GM19438 (cell line): ENCODE data around the gene SLC25A20.
"Not testable (repeated sequence)": the region's sequence is repeated elsewhere in the genome, so short reads cannot be mapped to it uniquely, and the experiment has no call there.

Experiments used
- ATAC-seq: cut with Tn5 transposase; IDR thresholded peaks from one replicate; pipeline ENCODE4 v1.9.1; 2021; ENCODE audit warnings: low read depth; ENCODE audit not compliant: unreplicated experiment

SLC25A20 gene, protein sequence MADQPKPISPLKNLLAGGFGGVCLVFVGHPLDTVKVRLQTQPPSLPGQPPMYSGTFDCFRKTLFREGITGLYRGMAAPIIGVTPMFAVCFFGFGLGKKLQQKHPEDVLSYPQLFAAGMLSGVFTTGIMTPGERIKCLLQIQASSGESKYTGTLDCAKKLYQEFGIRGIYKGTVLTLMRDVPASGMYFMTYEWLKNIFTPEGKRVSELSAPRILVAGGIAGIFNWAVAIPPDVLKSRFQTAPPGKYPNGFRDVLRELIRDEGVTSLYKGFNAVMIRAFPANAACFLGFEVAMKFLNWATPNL

DNA sequence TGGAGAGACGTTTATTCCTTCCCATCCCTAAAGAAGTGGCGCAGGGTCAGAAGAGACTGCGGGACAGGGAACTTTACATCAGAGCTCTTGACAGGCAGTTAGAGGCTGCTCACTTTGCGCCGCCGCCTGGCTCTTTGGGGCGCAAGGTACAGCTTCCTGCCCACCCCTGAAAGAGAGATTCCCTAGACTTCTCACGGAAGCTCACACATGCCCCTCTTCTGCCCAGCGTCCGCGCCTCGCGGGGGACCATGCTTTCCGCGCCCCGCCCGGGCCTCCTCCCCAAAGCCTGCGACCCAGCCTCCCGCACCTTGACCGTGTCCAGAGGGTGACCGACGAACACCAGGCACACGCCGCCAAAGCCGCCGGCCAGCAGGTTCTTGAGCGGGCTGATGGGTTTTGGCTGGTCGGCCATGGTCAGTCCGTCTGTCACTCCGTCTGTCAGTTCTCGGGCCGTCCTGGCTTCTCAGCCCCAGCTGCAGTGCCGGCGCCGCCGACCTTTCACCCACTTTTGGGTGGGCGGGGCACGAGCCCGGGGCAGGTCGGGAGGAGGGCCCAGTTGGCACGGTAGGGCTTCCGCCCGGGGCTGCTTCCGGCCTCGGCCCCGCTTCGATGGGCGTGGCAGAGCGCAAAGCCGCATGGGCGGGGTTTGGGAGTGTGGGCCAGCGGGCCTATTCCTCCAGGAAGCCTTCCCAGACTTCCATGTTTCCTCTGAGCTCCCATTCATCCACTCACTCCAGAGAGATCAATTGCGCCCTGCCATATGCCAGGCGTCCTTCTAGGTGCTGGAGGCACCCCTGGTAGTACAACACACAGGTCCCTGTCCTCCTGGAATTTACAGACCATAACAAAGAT lies at the start of gene SLC25A20:
TSS of gene SLC25A20 (minus strand) at position 500 of the 852 bp plus-strand sequence. CDS start at position 412, 88 bp downstream.
- peak; percentile 92 for ATAC-seq

DNA sequence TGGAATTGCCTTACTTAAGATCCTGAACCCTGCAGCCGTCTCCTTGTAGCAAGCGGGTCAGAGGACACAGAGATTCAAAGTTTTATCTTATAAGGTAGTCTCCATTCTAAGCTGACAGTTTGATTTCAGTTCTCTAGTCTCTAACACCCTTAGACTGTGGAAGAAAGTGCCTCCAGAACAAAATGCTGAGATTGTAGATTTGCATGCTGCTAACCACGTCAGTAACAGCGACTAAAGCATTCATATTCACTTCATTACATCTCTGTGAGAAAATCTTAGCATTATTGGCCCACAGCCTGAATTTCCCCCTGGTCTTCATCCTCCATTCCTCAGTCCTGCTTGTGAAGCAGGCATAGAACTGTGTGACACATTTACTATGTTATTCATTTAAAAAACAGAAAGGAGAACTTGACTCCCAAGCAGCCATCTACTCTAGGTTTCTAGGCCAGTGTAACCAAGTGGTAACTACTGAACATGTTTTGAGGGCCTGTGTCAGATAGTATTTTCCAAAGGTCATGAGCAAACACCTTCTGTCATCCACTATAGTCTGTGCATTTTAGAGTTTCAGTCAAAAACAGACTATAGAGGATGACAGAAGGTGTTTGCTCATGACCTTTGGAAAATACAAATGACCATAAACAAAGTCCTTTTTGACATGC lies 47.3 kb upstream of the SLC25A20 start:
- ATAC-seq = no peak

DNA sequence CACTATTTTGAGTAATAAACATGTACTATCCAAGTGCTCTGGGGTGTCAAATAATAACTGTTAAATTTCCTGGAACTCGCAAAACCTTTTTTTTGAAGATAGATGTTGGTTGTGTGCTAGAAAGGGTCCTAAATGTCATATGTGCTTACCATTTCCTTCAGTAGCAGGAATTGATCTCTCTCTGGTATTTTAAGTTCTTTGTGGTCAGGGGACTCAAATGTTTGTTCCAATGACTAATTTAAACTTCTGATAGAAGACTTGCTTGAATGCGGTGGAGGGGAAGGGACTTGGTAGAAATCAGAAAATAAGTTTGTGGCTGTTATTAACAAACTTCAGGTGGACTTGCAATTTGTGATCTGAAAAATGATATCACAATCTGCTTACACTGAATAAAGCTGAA lies 46.8 kb upstream of the SLC25A20 start:
- ATAC-seq = no peak

DNA sequence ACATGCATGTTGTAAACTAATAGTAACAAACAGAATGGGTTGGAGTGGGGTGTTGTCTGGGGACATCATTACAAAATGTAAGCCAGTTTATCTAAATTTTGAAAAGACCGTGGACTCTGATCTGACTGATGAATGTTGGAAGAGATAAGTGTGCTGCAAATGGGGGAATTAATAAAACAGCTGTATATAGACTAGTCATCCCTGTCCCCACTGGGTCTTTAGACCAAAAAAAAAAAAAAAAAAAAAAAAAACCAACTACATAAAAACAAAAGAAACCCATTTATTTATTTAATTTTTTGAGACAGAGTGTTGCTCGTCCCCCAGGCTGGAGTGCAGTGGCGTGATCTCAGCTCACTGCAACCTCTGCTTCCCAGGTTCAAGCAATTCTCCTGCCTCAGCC lies 40.0 kb upstream of the SLC25A20 start:
- ATAC-seq = no peak

DNA sequence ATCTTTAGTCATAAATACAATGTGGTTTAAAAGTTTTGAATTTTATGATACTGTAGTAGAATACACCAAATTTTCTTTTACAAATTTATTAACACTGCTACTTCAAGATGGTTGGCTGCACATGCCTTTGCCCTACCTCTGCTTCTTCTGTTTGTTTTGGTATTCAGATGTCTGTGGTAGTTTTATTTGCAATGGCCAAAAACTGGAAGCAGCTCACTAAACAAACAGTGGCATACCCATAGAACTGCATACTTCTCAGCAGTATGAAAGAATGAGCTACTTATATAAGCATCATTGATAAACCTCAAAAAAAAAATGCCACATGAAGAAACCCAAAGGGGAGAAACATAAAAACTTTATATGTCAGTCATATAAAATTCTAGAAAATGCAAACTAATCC lies 39.5 kb upstream of the SLC25A20 start:
- no peak for ATAC-seq

DNA sequence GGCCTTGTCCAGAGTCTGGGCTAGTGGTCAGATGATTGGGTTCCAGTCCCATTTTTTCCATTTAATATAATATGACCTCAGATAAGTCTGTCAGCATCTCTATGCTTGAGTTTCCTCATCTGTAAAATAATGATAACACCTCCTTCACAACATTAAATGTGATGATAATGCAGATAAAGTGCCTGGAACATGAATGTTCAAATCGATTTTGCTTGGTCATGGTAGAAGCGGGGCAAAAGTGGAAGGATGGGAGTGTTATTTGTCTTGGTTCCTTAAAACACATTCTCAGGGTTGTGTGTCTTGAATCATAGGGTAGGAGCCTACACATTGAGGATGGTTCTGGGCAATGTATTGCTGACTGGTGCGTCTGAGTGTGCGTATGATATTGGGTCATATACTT lies 36.8 kb upstream of the SLC25A20 start:
- ATAC-seq = no peak

DNA sequence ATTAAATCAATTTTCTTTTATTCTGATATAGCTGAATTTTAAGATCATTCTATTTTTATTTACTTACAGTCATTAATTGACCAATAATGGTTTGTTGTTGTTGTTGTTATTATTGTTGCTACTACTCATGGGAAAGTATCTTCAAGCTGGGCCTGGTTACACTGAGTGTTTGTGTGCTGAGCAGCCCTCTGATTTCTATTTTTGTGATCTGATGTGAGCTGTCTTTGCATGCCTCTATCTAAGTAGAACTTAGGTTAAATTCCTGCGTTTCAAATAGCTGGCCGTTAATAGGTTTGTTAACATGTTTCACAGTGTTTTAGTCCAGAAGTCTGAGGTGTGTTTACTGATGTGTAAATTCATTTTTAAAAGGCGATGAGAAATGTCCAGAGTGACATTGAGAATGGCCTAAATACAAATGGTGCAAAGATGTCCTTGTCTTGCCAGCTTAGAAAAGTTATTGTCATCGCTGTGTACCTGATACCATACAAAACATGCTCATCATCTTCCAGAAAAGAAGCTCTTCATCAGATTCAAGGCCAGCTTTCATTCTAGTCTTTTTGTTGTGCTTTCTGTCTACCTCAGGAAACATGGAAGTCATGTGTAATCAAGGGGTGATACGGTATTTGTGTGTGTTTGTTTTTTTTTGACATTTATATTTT lies 35.8 kb upstream of the SLC25A20 start:
- ATAC-seq = no peak

DNA sequence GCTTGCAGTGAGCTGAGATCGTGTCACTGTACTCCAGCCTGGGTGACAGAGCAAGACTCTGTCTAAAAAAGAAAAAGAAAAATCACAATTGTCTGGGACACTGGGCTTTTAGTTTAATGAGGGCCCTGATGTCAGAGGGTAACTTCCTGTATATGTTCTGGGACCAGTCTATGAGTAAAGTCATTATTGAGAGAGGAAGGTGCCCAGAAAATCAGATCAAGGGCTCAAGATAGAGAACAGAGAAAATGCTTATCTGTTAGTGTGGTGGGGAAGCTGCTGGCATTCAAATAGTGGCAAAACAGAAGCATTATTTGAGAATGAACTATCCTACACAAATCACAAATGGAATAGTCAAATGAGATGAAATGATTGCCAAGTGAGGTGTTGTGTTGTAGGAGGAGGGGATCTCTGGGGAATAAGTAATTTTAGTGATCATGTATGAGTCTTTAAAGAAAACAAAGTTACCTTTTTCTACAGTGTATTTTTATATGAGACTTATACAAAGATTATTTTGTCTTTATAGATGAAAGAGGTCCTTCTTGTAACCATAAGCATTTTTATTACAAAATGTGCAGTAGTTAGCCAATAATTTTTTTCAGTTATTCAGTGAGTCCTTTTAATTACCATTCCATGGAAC lies 33.4 kb upstream of the SLC25A20 start:
- ATAC-seq = no peak

DNA sequence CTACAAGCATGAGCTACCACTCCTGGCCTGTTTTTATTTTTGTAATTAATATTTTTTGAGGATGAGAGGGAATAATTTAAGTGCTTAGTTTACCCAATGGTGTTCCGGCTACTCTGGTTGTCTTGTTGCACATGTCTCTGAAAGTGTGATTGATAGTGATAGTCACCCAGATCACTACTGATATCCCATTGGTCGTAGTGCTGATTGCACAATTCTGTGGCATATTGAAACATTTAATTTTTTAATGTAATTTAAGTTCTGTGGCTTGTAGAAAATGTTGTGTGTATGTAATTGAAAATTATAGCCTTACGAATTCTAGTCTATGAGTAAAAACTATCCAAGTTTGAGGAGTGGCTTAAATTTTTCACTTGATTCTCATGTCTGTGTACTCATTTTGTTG lies 31.9 kb upstream of the SLC25A20 start:
- no peak for ATAC-seq

DNA sequence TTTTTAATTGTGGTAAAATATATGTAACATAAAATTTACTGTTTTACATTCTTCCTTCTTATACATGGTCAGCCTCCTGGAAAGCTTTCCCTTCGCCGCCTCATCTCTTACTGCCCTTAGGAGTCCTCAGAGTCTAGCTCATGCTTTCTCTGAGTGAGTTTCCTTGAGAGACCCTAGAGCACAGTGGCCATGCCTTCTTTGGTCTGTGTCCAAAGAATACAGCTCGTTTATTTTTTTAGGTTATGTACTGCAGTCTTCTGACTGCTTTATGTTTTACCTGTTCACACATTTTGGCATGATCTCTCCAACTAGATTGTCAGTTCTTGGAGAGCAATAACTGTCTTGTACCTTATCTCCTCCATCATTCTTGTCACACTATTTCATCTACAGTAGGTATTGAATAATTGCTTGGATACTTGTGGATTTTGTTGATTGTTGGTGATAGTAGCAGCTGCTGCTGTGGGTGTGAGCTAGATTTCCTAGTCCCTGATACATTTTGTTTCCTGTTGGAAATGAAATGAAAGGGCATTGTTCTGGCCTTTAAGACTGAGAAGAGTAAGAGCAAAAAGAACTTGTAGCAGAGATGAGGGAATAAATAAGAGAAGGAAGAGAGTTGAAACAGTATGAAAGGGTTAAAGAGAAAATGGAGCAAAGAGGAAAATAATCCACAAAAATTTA lies 30.8 kb upstream of the SLC25A20 start:
- no peak for ATAC-seq

DNA sequence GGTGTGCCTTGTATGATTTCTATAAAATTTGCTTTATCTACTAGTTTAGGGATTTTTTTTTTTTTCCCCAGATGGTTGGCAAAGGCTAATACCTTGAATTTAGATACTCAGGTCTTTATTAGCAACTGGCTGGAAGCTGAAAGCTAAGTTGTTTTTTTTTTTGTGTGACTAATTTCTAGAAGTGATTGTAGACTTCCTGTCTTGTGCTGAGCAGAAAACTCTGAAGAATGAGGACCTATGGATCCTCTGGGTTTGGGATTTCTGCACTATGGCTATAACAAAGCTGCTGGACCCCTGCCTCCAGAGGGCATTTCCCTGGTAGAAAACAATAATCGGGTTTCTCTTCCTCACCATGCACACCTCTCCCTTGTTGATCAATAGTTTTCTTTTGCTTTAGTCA lies 30.0 kb upstream of the SLC25A20 start:
- no peak for ATAC-seq

DNA sequence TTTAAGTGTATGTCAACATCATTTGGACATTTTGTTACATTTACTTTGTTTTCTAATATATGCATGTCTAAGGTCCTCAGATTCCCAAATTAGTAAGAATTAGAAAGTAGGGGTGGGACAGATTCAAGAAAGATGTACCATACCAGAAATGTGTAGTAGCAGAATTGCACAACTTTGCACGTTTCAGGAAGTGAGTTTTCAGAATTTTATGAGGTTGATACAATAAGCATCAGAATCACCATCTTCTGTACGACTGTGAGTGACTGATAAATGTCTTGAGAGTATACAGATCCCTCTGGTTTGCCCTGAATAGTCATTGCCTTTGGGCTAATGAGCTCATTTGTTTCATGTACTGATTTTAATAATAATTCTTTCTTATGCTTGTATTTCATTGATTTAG lies 29.2 kb upstream of the SLC25A20 start:
- ATAC-seq = no peak

DNA sequence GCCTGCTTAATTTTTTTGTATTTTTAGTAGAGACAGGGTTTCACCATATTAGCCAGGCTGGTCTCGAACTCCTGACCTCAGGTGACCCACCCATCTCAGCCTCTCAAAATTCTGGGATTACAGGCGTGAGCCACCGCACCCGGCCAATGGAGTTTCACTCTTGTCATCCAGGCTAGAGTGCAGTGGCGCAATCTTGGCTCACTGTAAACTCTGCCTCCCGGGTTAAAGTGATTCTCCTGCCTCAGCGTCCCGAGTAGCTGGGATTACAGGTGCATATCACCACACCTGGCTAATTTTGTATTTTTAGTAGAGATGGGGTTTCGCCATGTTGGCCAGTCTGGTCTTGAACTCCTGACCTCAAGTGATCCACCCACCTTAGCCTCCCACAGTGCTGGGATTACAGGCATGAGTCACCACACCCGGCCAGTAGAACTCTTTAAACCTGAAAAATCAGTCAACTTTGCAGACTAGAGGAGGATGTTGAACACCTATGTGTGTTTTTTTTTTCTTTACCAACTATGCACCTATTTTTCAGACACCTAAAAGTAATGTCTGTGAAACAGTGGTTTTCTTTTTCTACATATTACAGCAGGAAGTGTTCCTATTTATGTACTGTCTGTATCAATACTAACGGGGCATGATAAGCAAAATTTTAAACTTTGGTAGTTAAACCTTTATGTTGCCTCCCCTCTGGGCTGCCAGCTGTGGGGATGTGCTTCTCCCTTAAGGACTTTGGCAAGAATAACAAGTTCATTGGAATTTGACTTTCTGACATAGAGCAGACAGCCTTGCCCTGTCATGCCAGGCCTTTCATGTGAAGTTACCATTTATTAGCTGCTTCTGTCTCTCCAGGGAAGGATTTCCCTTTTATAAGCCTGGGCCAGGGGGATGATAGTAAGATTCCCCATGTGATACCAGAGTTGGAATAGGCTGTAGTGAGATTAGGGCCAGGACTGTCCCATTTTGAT lies 28.0 kb upstream of the SLC25A20 start:
- ATAC-seq = no peak

DNA sequence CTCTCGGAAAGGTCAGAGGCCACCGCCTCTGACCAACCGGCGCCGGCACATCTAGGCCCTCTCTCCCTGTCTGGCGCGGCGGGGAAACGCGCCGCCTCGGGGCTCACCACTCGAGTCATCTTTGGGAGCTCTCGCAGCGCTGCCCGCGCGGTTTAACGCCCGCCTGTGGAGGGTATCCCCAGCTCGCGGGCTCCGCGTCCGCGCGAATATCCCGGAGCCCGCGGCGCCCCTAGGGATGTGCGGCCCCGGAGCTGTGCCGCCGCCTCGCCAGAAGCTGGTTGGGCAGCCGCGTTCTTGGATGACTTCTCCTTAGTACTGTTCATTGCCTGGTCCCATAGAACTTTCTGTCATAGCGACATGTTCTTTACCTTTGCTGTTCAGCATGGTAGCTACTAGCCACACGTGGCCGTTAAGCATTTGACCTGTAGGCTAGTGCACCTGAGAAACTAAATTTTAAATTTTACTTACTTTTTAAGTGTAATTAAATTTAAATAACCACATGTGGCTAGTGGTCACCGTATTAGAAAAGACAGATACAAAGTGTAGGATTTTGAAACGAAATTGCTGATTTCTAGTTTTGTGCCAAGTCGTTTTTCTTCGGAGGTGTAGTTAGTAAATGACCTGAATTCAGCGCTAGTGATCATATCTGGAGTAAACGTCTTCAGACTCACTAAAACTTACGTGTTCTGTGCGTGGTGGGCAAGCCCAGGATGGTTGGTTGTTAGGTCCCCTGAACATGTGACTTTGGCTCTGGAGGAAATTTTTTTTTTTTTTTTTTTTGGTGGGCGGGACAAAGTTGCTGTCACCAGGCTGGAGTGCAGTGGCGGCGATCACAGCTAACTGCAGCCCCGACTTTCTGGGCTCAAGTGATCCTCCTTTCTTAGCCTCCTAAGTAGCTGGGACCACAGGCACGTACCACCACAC lies 20.8 kb upstream of the SLC25A20 start:
- ATAC-seq = peak; percentile 5

DNA sequence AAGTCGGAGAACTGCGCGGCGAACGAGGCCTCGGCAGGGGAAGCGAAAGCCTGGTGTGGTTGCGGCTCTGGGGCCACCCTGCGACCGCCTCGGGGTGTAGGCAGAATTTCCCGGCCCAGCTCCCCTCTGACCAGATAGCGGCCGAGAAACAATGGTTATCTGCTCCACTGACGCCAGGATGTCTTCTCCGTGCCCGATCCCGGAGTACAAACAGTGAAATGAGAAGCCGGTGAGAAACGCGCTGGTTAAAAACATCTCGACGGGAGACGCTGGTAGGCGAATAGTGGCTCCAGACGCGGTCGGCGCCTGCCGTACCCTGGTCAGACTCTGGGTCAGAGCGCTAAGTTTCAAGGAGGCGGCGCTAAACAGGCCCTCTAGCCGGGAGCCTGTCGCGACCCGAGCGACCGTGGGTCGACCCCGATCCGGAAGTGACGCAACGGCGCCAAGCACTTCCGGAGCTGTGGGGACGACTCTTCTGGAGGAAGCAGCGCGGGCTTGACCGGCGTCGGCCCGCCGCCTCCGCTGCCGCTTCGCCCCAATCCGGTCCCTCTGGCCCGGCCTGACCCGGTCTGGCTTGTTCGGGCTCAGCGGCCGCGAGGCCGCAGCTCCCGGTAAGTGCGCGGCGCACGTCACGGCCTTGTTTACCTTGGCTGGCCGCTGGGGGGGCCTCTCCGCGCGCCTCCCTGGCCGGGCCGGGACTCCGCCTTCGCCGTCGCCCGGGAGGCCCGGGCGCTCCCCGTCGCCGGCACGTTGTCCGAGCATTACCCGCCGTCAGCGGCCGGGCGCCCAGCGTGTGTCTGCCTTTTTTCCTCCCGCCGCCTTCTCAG lies 19.9 kb upstream of the SLC25A20 start, which contains the start of gene ARIH2:
TSS of gene ARIH2 (plus strand) at position 455 of the 827 bp plus-strand sequence. CDS start 8,717 bp downstream, outside the sequence.
- ATAC-seq = peak; percentile 81

DNA sequence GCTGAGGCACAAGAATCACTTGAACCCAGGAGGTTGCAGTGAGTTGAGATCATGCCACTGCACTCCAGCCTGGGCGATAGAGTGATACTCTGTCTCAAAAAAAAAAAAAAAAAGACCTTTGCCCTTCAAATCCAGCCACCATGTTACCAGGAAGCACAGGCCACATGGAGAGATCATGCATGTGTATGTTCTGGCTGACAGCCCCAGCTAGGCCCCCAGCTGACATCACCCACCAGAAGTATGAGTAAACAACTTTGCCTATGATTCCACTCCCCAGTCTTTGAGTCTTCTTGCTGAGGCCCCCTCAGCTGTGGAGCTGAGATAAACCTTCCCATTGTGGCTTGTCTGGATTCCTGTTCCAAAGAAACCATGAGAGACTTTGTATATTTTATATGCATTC lies 16.6 kb upstream of the SLC25A20 start:
- no peak for ATAC-seq

DNA sequence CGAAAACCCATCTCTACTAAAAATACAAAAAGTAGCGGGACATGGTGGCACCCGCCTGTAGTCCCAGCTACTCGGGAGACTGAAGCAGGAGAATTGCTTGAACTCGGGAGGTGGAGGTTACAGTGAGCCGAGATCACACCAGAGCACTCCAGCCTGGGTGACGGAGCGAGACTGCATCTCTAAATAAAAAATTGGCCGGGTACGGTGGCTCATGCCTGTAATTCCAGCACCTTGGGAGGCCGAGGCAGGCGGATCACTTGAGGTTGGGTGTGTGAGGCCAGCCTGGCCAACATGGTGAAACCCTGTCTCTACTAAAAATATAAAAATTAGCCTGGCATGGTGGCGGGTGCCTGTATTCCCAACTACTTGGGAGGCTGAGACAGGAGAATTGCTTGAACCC lies 8.3 kb upstream of the SLC25A20 start:
- not testable (repeated sequence) for ATAC-seq
